Measurements from ENCODE around the gene KIAA1755.

DNA sequence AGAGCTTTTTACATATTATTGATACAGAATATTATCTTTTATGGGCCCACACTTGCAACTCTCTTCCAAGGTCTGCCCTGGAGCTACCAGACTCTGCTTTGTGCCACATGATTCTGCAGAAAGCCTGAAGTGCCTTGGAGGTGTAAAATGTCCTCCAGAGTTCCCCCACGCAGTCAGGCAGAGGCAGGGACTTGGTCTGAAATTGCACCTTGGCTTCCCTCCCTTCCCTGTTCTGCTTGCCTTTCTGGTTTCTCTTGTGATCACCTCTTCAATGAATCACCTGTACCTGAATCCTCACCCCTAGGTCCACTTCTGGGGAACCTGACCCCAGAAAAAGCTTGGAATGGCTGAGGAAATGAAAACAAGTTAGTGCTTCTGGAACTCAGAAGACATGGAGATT lies 52.4 kb downstream of the KIAA1755 start:
- TF ChIP-seq, protein P1, sequence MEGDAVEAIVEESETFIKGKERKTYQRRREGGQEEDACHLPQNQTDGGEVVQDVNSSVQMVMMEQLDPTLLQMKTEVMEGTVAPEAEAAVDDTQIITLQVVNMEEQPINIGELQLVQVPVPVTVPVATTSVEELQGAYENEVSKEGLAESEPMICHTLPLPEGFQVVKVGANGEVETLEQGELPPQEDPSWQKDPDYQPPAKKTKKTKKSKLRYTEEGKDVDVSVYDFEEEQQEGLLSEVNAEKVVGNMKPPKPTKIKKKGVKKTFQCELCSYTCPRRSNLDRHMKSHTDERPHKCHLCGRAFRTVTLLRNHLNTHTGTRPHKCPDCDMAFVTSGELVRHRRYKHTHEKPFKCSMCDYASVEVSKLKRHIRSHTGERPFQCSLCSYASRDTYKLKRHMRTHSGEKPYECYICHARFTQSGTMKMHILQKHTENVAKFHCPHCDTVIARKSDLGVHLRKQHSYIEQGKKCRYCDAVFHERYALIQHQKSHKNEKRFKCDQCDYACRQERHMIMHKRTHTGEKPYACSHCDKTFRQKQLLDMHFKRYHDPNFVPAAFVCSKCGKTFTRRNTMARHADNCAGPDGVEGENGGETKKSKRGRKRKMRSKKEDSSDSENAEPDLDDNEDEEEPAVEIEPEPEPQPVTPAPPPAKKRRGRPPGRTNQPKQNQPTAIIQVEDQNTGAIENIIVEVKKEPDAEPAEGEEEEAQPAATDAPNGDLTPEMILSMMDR (conservative IDR thresholded peaks at IDR 0.05; ENCODE audit: low read depth, low read length) = no peak
- TF ChIP-seq EZH2 (IDR thresholded peaks at IDR 0.05; ENCODE audit: low read length, unreplicated experiment) = no peak
- TF ChIP-seq EZH2phosphoT487 (IDR thresholded peaks at IDR 0.05; ENCODE audit: borderline replicate concordance, low read length) = no peak

Measured in PC-3 (cell line).